Spleen (tissue), 7 donors: Measurements from ENCODE around the gene EPN2.

Experiments used
- CTCF ChIP-seq, 11 experiments: fragments of 200-600 bp in 7 of 11; fragments of 450-650 bp in 4 of 11; sonication (generic) in 4 of 11; IDR thresholded peaks in 8 of 11; conservative IDR thresholded peaks in 3 of 11; 1 replicate in 7 of 11; 2 replicates in 4 of 11; pipeline versions ENCODE4 v1.4.0 to v1.8.0; 2016 to 2021; ENCODE audit warnings: antibody characterized with exemption in 11 of 11, inconsistent platforms in 4 of 11, mild to moderate bottlenecking in 1 of 11
- POLR2A ChIP-seq, 3 donors: fragments of 450-650 bp; IDR thresholded peaks; one replicate each; pipeline ENCODE4 v1.5.1; 2017; ENCODE audit warnings: antibody characterized with exemption in 3 of 3, mild to moderate bottlenecking in 1 of 3
- POLR2AphosphoS5 ChIP-seq, 3 donors: sonication (generic); formaldehyde crosslinking; IDR thresholded peaks; one replicate each; pipeline ENCODE4 v1.5.1; 2017; ENCODE audit warnings: antibody characterized with exemption in 3 of 3
- donor health status: DM: no; HTN: no; CAD: no; lungs with moderate emphysema.
- donor health status: DM: no; HTN: no; CAD: no.
- donor health status: DM: no; HTN: no; CAD: no.

GRCh38 chr17:19384723-19385391 lies 147.7 kb downstream of the EPN2 start:
- TF ChIP-seq CTCF (IDR thresholded peaks at IDR 0.05 in 8 of 11, conservative IDR thresholded peaks at IDR 0.05 in 3 of 11) (no peak), POLR2A (IDR thresholded peaks at IDR 0.05) (no peak), POLR2AphosphoS5 (IDR thresholded peaks at IDR 0.05) (peak; percentile 75 to 80 (median 77))
